NCI-H748 (cell line): ENCODE results near the gene ZNF521.

Source experiments
- DNase-seq: peaks from one replicate; lab custom pipeline; 2025; ENCODE audit not compliant: unreplicated experiment; lab: John Stamatoyannopoulos, UW

Gene ZNF521

DNA sequence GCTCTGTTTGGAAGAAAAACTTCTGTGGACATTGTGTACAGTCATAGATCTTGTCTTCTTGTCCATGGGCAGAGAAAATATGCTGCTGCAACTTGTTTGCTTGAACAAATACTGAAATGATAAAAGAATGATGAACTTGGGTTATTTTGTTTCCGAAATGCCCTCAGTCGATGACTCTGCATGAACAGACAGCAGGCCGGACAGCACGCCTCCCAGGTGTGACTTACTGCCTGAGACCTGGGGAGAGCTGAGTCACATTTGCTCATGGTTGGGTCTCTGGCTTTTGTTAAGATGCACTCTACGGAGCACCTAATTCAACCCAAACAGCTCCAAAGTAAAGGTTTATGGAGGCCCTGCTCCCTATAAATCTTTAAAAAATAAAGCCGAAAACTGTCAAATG is 262.5 kb downstream of the ZNF521 start:
- no peak for DNase-seq

DNA sequence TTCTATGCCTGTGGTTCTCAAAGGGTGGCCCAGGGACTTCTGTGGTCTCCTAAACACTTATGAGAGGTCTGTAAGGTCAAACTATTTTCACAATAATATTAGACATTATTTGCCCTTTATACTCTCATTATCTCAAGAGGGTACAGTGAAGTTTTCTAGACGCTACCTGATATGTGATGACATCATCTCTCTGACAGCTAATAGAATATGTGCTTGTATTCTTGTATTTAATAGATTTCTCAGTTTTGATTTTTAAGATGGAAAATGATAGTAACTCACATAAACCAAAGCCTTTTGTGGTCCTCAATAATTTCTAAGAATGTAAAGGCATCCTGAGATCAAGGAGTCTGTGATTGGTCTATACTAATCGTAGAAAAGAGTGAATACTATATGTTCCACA is 265.1 kb downstream of the ZNF521 start:
- no peak for DNase-seq

DNA sequence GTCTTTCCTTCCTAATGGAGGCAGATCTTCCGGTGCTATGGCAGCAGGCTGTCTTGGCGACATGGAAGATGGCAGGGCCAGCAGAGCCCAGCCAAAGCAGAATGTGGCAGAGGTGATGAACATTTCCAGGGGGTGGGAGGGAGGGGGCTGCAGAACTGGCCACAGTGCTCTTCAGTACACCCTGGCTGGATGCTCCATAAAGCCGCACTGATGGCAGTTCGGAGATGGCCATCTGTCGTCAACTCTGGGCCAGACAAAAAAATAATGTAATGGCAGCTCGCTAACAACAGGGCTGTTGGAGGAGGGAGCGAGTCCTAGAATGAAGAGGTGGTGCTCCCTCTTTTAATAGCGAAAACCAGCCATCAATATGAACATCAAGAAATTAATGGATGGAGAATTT is 271.0 kb downstream of the ZNF521 start:
- DNase-seq = no peak

DNA sequence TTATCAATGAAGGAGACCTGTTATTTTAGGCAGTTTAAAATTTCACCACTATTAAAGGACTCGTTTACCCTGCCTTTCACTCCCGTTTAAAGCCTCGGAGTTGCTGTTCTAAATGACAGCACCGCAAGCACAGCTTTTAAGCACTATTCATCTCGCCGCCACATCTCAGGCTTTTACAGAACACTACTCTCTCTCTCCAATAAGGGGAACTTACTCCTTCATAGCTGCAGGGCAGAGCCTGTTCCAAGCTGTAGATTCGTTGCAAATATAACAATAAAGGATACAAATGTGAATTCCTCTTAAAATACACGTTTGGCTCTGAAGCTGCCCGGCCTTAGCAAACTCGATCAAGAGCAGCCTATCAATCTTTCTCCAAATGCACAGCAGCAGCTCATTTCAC is 271.8 kb downstream of the ZNF521 start:
- no peak for DNase-seq

DNA sequence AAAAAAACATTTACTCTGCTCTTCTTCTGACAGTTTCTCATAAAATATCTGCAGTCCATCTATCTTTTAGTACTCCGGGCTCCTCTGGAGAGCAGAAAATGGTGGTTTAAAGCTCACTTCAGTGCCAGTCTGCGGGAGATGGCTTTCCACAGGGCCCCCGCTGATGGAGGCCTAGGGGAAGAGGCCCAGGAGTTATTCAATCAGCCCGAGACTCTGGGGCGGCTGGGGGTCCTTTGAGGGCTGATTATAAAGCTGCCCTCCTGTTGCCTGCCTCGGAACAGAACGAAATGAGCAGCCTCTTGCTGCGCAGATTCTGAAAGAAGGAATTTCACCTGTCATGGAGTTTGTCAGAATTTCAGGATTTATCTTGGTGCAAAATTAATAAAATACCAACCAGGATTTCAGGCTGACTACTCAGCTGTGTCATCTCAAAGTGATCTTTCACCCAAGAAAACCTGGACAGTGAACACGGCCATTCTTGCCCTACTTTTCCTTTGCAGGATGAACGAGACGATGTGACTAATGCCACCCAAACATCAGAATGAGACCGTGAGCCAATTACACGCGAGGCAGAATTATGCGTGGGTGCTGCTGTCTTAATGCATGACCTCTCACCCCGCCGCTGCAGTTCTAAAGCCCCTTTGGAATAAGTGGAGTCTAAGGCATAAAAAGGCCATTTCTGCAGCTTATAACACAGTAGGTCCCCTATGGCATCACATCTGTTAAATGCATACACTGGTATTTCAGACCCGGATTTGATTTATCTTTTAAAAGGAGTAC is 273.8 kb downstream of the ZNF521 start:
- DNase-seq = no peak

DNA sequence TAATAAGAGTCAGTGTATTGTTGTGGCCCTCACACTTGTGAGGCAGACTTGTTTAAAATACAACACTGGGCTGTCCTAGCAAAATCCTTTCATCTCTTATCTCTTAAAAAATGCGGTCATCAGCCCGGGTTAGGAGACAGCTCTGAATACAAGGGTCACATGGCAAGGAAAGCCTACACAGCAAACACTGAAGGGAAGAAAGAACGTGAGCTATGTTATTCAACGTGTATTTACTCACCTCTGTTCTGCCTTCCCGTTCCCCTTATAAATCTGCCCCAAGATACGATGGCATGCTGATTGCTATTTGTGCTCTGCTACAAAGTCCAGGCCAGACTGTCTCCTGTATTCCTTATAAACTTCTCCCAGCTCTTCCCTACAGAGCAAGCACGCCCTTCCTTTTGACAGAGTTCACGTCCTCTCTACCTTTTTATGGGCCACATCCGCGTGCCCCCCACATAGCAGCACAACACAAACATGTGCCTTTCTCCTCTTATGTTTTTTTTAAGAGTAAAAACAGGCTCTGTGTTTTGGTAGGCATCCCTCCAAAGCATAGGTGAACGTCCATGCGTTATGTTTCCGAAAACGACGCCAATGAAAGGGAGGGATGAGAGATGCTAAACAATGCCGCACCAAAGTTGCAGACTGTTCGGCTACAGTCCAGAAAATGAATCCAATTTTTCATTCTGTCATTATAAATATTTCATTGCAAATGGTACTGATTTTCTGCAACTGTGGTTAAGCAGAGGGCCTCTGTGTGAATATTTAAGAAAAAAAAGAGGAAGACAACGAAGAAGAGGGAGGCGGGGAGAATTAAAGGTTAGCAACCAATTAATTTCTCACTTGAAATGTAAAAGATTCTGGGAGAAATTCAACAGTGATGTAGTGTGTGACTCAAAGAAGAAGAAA is 274.7 kb downstream of the ZNF521 start:
- DNase-seq = no peak

DNA sequence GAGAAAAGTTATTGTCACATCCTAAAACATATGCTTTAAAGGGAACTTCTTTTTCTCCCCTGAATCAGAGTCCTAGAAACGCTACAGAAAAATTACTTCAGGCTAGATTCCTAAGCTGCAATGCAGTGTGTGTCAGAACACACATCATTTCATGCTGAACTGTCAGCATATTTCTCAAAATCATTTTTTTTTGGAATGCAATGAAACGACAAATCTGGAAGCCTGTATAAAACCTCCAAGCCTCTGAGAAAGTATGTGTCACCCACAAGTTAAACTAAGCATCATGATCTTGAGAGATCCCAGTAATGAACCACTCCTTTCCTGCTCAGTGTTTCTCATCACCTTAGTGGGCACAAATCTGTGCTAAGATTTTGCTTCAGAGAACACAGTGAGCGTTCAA is 276.2 kb downstream of the ZNF521 start:
- DNase-seq = no peak

DNA sequence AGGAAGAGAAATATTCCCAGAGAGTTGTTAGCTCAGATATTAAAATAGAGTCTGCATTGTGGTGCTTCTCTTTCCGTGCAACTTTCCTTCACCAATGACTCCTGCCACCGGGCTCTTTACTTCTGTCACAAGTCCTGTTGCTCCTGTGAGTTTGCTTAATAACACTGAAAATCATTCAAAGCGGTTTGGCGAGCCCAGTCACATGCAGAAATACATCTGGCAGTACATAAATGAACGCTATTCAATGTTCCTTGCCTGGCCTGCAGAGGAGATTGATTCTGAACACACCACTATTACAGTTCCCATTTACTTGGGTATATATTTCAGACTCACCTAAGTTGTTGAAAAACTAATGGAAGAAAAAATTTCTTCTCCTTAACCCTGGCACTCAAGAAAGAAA is 276.6 kb downstream of the ZNF521 start:
- no peak for DNase-seq

DNA sequence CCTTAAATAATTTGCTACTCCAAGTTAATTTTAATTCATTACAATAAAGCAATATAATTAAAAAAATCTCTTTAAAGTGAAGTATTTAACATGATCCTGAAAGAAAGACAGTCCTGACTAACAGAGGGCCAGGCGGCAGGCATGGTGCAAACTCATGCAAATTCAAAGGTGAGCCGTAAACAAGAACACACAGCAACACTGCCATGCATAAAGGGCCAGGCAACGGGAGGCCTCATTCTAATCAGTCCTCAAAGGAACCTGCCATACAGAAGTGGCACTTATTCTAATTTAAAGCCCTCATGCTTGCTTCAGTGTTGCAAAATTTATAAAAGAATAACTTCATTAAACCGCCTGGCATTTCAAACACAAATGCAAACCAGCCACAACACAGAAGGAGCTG is 277.0 kb downstream of the ZNF521 start:
- no peak for DNase-seq

DNA sequence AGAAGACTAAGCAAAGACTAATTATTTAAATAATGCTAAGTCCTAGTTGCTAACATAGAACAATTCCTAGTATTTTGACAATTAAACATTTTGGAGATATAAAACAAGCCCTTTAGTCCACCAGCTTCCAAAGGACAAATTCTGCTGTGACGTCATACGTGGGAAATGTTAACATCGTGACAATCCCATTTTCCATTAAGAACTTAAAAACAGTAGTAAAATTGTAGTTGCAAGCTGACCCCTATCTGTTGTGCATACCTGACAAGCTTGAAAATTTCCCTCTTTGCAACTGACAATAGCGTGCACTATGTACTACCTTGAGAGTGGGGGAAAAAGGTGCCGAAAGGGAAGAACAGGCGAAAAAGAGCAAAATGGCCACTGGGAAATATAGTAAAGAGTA is 279.8 kb downstream of the ZNF521 start:
- no peak for DNase-seq

DNA sequence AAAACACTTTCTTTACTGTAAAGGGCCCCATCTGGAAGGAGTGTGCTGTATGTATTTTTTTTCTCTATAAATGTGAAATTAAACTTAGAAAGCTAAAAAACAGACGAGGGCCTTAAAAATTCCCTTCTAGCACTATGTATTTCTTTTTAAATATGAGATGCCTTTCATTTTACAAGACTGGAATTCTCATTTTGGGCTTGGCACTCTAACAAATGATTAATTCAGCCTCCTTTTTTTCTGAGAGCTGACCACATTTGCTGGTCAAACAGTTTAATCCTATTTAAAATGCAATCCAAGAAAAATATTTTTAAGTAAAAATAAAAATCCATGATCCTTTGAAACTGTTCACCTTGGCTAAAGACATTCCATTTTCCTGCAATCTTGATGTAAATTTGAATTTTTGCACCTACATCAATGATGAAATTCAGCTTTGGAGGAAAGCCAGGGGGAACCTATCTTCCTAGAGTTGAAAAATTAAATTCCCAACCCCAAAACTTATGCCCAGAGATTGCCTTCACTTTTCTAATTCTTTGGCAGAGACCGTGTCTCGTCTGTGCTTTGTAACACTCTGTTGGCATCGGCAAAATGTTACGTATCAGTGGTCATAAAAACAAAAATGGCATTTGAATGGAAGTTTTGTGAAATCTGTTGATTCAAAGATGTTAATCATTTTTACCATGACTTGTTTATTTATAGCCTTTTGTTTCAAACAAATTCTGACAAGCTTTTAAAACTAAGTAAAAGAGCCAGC is 284.5 kb downstream of the ZNF521 start:
- no peak for DNase-seq

DNA sequence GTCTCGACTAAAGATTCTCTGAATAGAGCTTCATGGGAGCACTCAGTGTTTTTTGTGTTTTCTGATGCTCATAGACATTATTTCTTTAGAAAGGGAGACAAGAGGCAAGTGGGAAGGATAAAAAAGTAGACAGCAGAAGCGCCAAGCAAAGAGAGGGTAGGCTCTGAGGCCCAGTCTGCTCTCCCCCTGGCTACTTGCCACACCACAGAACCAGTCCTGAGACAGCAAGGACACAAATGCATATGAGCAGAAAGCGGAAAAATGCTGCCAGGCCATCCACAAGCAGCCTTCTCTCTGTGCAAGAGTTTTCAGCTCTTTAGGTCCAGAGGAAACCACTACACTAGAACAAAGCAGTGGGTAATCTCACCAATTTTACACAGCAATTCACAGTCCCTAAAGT is 285.4 kb downstream of the ZNF521 start:
- no peak for DNase-seq

DNA sequence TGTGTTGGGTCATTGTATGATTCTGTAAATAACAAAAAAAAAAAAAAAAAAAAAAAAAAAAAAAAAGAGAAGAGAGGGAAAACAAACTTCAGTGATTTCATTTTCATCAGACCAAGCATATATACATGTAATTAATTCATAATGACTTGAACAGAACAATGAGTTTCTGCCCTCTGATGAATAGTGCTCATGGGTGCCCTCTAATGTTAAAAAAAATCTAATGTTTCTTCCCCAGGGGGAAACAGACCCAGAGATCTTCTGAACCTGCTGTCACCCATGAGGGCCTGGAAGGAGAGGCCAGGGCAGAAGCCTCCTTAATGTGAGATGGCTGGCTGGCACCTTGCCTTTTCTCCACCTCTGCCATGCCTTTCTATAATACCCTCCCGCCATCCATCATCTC is 289.2 kb downstream of the ZNF521 start:
- peak; percentile 15 for DNase-seq

DNA sequence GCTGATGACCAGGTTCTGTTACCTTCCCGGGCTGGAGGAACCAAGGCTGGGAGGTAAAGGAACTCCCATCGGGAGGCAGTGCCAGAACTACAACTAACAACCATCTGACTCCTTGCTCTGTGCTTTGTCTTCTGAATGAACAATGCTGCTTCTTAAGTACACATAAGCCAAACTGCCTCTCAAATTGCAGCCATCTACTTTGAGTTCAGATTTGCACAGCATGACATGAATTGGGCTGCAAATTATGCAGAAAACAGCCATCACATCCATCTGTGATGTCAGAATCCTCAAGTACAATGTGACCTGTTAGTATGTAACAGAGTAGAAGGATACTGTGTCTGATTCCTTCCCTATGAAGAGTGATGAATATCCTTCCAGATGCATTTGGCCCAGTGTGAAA is 290.6 kb downstream of the ZNF521 start:
- peak; percentile 98 for DNase-seq

DNA sequence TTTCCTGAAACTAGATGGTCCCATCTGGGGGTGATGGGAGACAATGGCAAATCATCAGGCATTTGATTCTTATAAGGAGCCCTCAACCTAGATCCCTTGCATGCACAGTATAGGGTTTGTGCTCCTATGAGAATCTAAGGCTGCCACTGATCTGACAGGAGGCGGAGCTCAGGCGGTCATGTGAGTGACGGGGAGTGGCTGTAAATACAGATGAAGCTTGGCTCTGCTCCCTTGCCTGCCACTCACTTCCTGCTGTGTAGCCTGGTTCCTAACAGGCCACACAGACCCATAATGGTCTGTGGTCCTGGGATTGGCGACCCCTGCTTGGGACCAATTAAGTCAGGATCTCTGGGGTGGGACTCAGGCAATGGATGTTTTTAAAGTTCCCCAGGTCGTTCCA is 293.4 kb downstream of the ZNF521 start:
- peak; percentile 20 for DNase-seq

DNA sequence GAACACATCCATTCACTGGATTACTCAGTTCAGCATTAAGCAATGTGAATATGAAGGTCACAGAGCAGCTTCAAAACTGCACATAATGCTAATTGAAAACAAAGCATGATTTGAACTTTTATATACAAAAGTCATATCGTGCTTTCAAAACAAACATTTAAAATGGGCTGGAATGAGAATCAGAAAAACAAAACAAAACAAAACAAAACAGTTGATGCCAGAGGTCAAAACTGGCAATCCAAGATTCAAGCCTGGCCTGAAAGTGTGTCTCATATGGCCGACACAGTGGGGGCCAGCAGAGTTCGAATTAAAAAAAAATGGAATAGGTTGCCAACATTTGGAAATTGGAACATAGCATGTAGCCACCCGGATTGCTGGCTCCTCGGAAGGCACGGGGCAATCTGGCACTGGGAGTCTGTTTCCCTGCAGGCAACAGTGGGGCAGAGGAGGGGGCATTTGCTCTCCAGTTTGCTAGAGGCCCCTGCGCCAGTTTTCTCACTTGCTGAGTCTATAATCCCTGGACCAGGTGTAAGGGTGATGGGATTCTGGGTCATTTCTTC is 294.4 kb downstream of the ZNF521 start:
- DNase-seq = no peak

DNA sequence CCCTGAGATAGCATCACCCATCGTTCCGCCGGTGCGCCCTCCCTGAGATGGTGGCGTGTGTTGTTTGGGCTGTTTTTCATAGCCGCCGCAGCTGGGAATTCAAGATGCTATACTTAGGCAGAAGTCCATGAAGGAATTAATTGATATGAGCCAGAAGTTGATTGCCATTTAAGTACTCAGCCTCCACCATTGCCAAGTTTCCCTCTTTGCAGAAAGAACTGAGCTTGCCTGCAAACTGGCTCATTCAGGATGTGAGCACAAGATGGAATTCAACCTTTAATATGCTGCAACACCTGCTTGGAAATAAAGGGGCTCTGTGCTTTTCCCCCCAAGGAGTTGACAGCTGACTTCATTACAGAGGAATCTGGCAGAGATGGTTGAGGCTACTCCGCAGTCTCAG is 295.5 kb downstream of the ZNF521 start:
- no peak for DNase-seq

DNA sequence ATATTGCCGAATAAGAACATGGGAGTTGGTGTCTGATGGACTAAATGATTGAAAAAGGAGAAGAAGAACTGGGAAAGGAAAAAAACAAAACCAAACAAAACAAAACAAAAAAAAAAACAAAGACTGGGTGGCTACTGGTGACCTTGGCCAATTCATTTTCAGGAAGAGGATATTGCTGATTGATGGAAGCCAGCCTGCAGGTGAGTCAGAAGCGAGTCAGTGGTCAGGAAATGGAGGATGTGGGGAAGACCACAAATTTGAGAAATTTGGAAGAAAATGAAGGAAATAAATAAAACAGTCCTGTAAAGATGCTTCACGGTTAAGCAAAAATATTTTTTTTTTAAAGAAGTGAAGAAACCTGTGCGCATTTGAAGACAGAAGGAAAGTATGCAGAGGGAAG is 296.9 kb downstream of the ZNF521 start:
- DNase-seq = no peak

DNA sequence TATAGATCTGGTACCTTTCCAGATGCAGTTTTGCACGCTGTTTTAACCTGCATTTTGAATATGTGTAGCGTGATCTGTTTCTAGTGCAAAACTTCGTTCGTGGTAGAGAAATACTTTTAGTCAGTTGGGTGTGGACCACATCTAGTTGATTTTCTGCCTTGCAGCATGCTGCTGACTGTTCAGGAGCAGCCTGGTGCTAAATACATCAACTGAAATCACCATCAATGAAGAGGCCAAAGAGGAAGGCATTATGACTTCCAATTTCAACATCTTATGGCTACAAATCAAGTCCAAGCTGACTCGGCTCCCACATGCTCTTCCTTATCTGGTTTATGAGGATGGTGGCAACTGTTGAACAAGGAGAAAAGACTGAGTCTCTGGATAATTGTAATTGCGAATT is 298.5 kb downstream of the ZNF521 start:
- no peak for DNase-seq

DNA sequence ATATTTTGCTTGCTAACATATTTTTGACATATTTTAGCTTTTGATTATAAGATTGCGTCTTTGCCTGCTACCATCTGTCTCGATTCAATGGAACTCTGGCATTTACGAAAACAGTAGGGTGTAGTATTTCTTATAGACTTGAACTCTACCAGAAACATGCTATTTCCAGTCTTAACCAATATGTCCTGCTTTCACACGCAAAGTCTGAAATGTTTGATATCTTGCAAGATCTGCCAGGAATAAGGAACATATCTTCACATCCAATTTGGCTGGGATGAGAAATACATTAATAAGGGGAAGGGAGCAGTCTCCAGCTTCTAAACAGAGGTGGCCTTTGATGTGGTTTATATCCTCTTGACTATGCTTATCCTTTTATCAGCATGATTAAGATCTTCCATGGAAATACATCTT is 299.4 kb downstream of the ZNF521 start:
- DNase-seq = no peak

DNA sequence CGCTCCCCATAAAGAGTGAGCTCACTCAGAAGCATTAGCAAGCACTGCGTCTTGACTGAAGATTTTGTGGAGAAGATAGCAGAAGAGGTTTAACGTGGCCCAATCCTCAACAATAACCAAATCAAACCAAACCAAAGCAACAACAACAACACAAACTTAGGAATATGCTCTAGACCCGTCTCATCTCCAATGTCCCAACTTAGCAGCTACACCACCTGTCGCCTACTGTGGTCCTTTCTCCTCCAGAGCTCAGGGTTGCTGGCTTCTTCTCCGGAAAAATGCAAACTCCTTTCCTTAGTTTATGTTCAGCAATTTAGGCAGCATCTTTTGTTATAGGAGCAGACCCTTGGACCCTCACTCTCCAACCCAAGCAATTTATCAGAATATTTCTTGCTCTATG is 301.4 kb downstream of the ZNF521 start:
- DNase-seq = no peak
